HUDEP-2 (cell line): ENCODE measurements around the gene TBC1D2.
A peak's percentile ranks its signal among the peaks of the same experiment; 100 is the strongest.

ENCODE experiments used
- DNase-seq, 76 experiments: peaks; one replicate each; lab custom pipeline; 2025; ENCODE audit not compliant: unreplicated experiment in 76 of 76; lab: John Stamatoyannopoulos, UW

TBC1D2 gene

DNA sequence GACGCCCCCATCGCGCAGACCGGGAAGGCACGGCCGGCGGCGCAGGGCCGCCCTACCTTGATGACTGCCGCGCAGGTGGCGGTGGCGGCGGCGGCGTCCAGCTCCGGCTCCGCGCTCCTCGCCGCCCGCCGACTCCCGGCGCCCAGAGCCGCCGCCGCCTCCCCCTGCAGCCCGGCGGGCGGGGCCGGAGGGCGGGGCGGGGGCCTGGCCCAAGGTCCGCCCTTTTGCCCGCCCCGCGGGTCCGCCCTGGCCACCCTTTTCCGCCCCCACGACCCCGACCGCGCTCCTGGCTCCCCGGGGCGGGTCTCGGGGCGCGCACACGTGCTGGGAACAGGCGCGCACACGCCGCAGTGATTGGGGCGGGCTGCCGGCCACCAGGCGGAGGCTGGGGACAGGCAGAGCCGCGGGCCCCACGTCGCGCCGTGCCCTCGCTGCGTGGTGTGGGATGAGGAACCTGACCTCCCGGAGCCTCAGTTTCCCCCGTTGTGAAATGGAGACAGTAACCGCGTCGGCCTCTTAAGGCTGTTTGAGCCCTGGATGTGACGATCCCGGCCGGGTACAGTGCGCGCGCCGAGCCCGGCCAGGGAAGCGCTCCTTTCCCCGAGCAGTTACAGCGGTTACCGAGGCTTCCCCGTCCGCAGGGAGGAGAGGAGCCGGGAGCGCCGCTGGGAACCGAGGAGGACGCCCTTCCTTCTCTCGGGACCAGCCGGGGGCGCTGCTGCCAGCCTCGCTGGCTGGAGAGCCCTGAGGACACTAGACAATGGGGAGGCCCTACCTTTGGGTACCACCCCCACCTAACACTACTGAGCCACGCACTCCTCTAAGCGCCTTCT is 62.7 kb downstream of the TBC1D2 start, which contains the start of gene CORO2A:
Gene CORO2A (minus strand): TSS at position 135 of the 833 bp plus-strand sequence. CDS start 34,977 bp downstream, outside the sequence.
- DNase-seq: peak in 69 of 76 experiments; percentile 3 to 80 (median 53)

DNA sequence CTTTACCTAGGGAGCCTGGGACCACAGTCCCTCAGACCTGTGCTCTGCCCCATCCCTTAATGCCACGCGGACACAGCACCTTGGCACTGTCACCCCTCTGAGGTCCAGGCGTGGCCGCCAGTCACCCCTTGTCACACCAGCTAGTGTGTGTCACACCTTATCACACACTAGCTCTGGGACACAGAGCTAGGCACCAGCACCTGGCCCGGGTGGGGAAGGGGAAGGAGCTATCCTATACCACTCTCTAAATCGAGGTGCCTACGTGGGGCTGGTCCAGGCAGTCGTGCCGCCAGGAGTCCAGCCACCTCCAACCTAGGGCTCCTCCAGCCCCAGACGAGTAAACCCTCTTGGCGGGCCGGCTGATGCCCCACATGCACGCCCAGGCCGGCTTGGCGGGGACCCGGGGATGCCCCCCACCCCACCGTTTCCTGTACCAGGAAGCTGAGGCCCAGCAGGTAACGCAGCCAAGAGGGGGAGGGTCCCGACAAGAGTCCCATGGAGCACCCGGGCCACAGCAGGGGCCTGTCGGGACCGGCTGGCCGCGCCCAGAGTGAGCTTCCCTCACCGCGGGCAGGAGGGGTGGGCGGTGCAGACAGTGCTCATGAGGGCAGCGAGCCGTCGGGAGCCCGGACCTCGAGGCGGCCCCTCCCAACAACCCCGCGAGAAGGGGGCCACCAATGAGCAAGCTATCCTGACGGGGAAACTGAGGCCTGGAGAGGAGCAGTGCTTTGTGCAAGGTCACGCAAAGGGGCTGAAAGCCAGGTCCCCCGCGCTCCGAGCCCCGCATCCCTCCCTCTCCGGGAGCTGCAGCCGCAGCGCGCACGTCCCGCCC is 63.6 kb downstream of the TBC1D2 start:
- peak in 6 of 76 experiments; percentile 4 to 28 (median 21) for DNase-seq

DNA sequence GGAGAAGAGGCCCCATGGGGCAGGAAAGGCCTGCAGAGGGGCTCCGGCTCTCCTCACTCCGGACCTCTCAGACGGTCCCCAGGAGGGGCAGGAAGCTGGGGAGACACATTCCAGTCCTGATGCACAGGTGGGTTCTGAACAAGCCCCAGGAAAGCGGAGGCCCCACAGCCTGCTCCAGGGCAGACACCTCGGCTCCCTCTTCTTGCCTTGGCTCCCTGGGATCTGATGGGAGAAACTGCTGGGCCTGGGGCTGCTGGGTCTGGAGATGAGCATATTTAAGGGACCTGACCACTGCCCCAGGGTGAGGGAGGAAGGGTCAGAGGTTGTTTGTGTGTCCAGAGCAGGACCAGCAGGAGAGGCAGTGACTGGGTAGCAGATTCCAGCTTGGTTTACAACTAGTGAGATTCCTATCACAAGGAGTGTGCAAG is 64.3 kb downstream of the TBC1D2 start:
- no peak for DNase-seq

DNA sequence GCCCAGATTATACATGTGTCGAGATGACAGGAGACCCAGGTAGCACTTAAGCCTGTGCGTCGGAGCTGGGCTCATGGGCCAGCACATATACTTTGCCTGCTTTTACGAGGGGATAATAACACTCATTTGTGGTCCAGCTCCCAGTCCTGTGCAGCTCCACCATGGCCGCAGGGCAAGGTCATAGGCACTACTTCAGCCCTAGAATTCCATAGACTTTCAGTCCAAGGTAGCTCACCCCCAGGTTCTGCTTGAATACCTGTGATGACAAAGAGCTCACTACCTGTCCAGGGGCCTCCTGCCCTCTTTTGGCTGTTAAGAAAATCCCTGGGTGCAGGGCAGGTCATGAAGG is 64.7 kb downstream of the TBC1D2 start:
- DNase-seq: no peak

DNA sequence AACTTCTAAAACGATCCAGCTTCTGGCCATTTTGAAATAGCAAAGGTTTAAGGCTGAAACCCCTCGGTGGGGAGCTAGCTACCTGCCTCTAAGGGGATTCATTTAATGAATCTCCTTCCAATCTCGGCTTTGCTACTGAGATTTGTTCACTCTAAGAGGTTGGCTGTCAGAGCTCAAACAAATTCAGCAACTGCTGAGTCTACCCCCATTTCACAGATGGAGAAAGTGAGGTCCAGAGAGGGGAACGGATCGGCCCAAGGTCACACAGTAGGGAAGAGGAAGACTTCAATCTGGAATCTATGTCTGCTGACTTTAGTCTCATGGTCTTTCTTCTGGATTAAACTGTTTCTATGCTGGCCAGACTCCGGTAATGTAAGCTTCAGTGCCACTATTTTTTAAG is 66.0 kb downstream of the TBC1D2 start:
- no peak for DNase-seq

DNA sequence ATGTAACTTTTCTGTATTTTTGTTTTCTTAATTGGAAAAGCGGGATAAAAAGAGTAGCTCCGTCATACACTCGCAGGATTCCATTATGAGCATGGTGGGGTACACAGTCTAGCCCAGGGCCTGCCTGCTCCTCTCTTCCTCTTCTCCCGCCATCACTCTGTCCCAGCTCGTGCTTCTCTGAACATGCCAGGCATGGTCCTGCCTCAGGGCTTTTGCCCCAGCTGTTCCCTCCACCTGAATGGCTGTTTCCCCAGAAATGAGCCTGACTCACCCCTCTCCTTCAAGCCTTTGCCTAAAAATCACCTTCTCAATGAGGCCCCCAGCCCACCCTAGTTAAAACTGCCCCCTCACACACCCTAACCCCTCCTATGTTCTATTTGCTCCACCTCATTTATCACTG is 67.5 kb downstream of the TBC1D2 start:
- no peak for DNase-seq

DNA sequence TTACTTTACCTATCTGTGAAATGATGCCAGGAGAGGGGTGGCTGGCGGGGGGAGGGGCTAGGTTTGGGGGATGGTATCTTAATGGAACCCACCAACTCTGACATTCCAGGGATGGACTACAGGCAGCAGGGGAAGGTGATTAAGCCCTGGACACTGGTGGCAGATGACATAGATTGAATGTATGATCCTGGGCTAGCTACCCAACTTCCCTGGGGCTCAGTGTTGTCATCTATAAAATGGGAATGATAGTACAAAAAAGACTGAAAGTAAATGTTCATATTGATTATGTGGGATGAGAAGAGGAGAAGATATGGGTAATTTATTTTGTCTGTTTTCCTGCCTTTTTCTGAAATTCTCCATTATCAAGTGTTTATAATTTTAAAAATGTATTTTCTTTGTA is 69.2 kb downstream of the TBC1D2 start:
- no peak for DNase-seq

DNA sequence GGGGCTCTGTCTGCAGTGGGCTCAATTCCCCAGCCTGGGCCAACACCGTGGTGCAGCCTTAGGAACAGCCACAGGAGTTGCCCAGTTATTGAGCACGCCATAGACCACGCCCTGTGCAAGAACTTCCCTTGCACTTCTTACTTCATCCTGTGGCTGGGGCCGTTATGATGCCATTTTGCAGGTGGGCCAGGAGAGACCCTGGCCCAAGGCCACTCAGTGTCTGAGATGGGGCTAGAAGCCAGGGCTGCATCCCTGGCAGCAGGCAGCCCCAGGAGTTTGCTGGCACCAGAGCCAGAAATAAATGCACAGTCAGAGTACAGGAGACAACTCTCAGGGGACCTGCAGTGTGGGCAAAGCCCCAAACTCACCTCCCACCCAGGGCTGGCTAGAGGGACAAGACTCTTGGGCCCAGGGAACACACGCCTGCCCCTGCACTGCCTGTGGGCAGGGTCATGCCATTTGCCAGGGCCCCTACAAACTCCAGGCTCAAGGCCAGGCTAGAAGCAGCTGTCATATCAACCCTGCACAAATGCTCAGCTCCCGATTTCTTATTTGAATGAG is 69.8 kb downstream of the TBC1D2 start:
- peak in 40 of 76 experiments; percentile 7 to 59 (median 28) for DNase-seq

DNA sequence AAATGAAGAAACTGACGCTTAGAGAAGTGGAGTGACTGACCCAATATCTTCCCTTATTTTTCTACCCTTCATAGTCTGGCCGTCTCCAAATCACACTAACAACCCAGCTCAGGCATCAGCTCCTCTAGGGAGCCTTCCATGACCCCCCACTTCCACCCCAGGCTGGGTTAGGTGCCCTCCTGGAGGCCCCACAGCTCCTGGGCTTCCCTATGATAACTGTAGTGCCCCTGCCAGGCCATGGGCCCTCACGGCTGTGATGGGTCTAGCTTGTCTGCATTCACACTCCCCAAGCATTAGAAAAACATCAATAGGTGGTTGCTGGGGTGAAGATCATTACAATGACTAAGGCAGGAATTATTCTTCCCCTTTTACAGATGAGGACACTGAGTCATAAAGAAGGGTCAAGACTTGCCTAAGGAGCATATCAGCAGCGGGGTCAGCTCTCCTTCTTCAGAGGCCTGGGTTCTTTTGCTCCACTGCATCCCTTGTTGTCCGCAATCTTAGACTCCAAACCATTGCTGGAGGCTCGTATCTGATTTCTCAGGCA is 70.4 kb downstream of the TBC1D2 start:
- DNase-seq: no peak

DNA sequence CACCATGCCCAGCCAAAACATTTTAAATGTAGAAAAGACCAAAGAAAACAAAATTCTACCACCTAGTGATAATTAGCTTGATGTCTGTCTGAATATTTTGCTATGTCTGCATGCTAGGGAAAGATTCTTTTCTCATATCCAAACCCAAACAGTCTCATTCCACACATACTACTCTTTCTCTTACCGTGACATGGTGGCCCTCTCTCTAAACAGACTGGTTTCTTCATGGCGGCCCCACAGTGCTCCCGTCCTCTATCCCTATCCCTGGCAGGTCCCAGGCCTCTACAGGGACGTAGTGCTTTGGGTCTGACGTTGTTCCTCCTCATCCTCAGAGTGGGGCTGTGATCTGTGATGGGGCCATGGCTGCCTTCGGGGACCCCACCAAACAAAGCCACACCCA is 71.1 kb downstream of the TBC1D2 start:
- no peak for DNase-seq

DNA sequence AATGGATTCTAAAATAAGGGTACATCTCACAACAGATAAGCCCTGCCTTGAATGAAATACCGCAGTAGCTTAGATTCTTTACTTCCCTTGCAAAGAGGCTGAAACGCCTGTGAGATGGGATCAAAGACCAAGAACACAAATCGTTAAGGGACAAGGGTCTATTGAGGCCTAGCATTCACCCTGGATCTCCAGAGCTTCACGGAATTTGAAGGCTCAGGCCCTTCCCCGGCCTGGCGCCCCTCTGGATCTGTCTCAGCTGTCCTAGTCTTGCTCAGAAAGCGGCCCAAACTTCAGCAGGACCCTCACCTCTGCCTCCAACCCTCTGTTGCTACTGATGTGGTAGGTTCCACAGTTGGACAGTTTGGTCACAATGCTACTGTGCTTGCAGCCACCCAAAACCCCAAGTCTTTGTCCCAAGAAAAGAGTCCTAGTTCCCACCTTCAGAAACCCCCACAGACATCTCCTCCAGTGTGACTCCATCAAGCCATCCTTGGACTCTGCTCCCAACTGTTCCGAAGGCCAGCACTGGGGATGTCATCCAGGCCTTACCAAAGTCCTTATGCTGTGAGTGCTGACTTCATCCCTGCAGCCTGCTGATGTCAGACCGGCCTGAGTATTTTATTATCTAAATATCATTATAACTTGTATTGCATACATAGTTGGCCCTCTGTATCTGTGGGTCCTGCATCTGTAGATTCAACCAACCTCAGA is 72.4 kb downstream of the TBC1D2 start:
- DNase-seq: peak in 4 of 76 experiments; percentile 15 to 70 (median 33)

DNA sequence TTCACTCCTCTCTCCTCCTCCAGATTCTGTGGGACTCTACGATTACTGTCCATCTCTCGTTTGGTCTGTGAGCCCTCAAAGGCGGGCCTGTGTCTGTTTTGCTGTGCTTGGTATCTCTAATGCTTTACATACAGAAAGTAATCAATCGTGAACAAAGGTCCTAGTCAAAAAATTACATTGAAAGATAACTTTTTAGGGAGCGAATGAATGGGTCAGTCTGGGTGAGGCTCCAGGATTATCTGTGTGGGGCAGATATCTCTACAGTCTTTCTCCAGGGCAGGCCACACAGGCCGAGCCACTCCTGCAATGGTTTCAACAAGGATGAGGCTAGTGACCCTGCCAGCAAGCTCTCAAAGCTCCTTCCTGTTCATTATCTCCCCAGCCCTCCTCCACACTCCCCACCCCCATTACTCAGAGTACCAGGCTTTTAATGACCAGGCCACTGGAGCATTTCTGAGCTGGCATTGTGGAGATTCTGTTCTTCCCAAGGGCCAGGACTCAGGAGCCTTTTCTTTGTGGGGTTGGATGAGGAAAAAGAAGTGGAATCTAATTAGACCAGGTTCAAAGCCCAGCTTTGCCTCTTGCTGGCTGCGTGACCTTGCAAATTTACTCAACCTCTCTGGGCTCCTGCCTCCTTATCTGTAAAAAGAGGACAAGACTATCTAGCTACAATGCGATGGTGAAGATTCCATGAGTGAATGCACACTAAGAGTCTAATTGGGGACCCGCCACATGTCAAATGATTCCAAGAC is 73.2 kb downstream of the TBC1D2 start:
- DNase-seq: peak in 75 of 76 experiments; percentile 30 to 97 (median 87)

DNA sequence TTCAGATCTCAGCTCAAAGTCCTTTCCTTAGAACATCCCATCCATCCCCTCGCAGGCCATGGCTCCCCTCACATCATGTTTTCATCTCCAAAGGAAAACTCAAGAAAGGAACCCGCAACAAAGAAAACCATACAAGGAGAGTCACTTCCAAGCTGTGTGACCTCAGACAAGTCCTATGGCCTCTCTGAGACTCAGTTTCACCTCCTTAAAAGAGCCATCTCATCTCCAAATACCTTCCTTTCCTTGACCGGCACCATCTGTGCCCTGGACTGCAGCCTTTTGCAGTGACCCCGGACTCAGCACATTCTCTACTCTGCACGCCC is 73.7 kb downstream of the TBC1D2 start:
- no peak for DNase-seq

DNA sequence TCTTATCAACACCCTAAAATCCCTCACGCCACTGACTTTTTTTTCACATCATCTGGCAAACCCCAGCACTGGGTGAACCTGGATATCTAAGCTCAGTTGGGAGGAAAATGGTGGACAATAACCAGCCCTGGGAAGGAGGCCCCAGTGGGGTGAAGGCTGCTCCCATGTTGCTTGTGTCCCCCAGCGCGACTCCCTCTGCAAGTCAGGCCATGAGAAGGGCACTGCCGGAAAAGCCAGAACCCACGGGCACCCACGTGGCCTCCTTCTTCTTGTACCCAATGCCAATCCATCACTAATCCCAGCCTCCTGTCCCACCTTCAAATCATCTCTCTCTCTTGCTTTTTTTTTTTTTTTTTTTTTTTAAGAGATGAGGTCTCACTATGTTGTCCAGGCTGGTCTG is 74.5 kb downstream of the TBC1D2 start:
- no peak for DNase-seq

DNA sequence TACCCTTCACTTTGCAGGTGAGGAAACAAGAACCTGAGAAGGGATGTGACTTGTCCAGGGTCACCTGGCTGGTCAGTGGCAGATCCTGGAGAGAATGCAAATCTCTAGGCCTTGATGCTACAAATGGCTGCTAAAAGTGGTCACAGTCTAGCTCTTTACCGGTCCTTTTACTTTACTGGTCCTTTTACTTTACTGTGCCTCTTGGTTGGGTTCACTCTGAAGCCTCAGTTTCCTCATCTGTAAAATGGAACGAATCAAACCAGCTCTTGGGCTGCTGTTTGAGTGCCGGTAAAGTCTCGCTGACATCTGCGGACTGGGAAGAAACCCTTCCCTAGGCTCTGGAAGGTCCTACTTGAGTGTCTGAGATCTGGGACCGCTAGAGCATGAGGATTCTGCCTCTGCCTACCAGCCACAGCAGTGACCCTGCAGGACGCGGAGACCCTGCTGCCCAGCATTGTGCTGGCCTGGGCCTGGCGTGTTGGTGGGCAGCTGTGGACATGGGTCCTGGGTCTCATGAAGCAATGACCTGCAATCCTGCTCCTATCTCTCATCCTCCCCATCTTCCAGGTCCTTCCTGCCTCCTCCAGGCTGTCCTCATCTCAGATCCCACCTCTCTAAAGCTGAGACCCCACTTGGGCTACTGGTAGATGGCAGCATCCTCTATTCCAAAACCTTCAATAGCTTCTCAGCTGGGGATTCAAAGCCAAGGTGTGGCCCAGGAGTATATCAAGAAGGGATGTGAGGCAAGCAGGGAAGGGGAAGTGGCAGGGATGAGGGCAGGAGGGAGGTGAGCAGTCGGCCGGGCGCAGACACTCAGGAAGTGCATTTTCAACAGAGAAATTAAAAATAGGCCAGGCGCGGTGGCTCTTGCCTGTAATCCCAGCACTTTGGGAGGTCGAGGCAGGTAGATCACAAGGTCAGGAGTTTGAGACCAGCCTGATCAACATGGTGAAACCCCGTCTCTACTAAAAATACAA is 76.3 kb downstream of the TBC1D2 start:
- no peak for DNase-seq

DNA sequence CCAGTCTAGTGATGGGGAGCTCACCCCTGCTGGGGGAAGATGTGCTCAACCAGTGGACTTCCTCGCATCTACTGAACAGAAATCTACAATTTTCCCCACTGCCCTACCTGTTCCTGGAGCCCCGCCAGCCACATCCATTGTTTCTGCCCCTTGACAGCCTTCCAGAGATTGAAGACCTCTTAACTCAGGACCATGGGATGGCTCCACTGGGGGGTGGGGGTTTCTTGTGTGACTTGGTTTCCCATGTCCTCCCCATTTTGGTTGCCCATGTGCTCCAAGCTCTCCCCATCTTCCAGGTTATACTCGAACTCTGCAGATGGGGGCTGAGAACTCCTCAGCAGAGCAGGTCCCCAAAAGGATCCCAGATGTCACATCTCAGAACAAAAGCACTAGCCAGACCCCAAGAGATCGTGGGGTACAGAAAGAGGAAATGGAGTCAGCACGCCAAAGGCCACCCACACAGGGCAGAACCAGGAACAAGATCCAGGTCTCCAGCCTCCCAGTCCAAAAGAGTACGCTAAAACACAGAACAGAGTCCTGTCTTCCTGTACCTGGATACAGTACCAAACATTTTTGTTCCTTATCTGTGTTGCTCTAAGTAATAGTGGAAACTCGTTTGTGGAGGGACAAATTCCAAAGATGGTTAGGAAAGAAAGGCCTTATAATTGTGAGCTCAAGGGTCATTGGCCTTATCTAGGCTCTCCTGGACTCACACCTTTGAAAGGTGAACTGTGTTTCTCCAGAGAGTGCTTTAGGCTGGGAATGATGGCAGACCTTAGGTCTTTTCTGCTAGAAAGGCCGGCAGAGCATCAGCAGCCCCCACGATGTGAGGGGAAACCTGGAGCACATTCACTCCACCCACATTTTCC is 78.8 kb downstream of the TBC1D2 start:
- DNase-seq: no peak

DNA sequence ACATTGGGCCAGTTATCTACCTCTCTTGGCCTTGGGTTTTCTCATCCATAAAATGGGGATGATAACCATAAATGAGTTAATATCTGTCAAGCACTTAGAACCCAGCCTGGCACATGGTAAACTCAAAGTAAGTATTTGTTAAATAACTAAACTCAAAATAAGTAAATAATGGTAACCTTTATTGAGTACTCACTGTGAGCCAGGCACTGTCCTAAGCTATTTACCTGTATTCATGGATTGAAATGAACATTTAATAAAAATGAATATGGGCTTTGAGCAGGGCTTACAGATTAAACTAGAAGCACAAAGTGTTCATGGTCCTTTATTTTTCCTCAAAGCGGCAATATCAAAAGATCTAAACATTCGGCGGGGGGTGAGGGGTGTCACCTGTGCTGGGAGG is 79.7 kb downstream of the TBC1D2 start:
- no peak for DNase-seq
